Pancreas (tissue), 10 donors: ENCODE data around the gene FAM81B. TPM values are rescaled to one million over a fixed set of nuclear protein-coding genes. Genes with fewer than 3 reads are reported as not detected.
"Not testable (repeated sequence)": the region's sequence is repeated elsewhere in the genome, so short reads cannot be mapped to it uniquely, and the experiment has no call there.

Source experiments
- ATAC-seq, 4 donors: fragments of 200-7000 bp; cut with Tn5 transposase; one replicate each; pipeline versions ENCODE4 v1.8.0 to v1.9.1; 2020; ENCODE audit warnings: mild to moderate bottlenecking in 4 of 4, moderate library complexity in 4 of 4
- DNase-seq, 6 donors: peaks; one replicate each; pipeline ENCODE4 v3.0.0-alpha.2; 2020
- FAIRE-seq: peaks from 2 replicates; lab custom pipeline; 2012; peaks lifted over from hg19 to GRCh38; lab: Jason Lieb, UNC
- H3K27ac ChIP-seq, 4 donors: fragments of 200-600 bp; sonication (generic); 1 replicate in 3 of 4; 2 replicates in 1 of 4; pipeline versions ENCODE4 v1.5.0 to v1.8.0; 2020
- H3K27me3 ChIP-seq, 4 donors: fragments of 200-600 bp; one replicate each; pipeline ENCODE4 v1.8.0; 2021
- H3K36me3 ChIP-seq, 3 donors: fragments of 200-600 bp; sonication (generic) in 1 of 3; one replicate each; pipeline versions ENCODE4 v1.5.0 to v1.8.0; 2020 to 2021
- H3K4me1 ChIP-seq, 3 donors: fragments of 200-600 bp; one replicate each; pipeline ENCODE4 v1.8.0; 2021
- H3K4me3 ChIP-seq, 4 donors: fragments of 200-600 bp; sonication (generic) in 2 of 4; one replicate each; pipeline versions ENCODE4 v1.5.0 to v1.8.0; 2020 to 2021
- H3K9me3 ChIP-seq, 4 donors: fragments of 200-600 bp; one replicate each; pipeline ENCODE4 v1.8.0; 2021
- CTCF ChIP-seq, 4 donors: fragments of 200-600 bp; sonication (generic) in 3 of 4; IDR thresholded peaks; one replicate each; pipeline versions ENCODE4 v1.5.0 to v1.8.0; 2021; ENCODE audit warnings: antibody characterized with exemption in 4 of 4
- WGBS, 2 donors: extraction: QIAGEN DNeasy Blood & Tissue Kit; methylation state at CpG; one replicate each; pipeline ENCODE4 v1.1.7; 2013; 5-methylcytosine and 5-hydroxymethylcytosine counted together
- intact Hi-C, 3 donors: fragments of 100-400 bp; cut with DNase I; formaldehyde crosslinking; loops; one replicate each; pipeline versions ENCODE4 v1.11.1 to v1.14.2; 2022
- polyA plus RNA-seq, 2 donors: library from polyadenylated mRNA; stranded (reverse); fragments of 200-250 nt; gene quantifications; one replicate each; pipeline ENCODE4 v1.2.3, GENCODE V29; 2013
- total RNA-seq, 6 donors: library from RNA; stranded (reverse); fragmentation: NEBNext Ultra II Directional in 4 of 6; extraction: Animal tissue kit (Norgen Biotek cat#: 25700) in 4 of 6; gene quantifications; one replicate each; pipeline versions ENCODE4 v1.2.1 to v1.2.4, GENCODE V29; 2021 to 2023
- donor health status: healthy with polysubstance abuse.
- donor health status: DM: no; HTN: no; CAD: no; lungs with moderate emphysema.
- donor health status: DM: no; HTN: no; CAD: no.
- donor health status: control.
- donor health status: control.
- donor health status: Bipolar disorder and iron deficiency.
- donor health status: DM: yes; HTN: yes; CAD: no.
- donor health status: DM: no; HTN: no; CAD: no.
- donor health status: DM: no; HTN: no; CAD: no.
- donor health status: DM: yes; HTN: yes; CAD: no.

Gene FAM81B
- total RNA-seq, result under 1 TPM; 0.28 to 0.93 (median 0.48) TPM
- polyA plus RNA-seq, result under 1 TPM; 0.27 to 0.61 TPM

GRCh38 chr5:95390812-95391492, at the start of gene FAM81B:
Gene FAM81B, plus strand, starts transcription at chr5:95391366. Its CDS starts 24 bp downstream, at chr5:95391390.
- no peaks in the 10 kb centered on the region for H3K4me1 ChIP-seq
- ATAC-seq (no peak), DNase-seq (no peak), FAIRE-seq (no peak)
- H3K27me3 ChIP-seq, result no peaks in the 10 kb centered on the region
- no peaks in the 10 kb centered on the region for H3K9me3 ChIP-seq
- H3K4me3 ChIP-seq, result no peak within 1 kb of the TSS
- no peak for TF ChIP-seq CTCF (IDR thresholded peaks at IDR 0.05)
- H3K36me3 ChIP-seq, result no peaks in the 10 kb centered on the region
- intact Hi-C loops, result no loop called here
- H3K27ac ChIP-seq, result no peak within 1 kb of the TSS
- 71 to 77% methylated on average over 2 of the region's 2 CpGs for WGBS, 2 donors

- H3K36me3 ChIP-seq, H3K27ac ChIP-seq, FAIRE-seq, H3K27me3 ChIP-seq, H3K9me3 ChIP-seq, ATAC-seq, H3K4me1 ChIP-seq, DNase-seq, H3K4me3 ChIP-seq, intact Hi-C loops: not testable (repeated sequence)
- 52 to 85% methylated on average over 2 of the region's 2 CpGs for WGBS, 2 donors
Measured at GRCh38 chr5:95341444-95341843, 49.7 kb upstream of the FAM81B start.

GRCh38 chr5:95347506-95348120, 43.6 kb upstream of the FAM81B start:
- Histone ChIP-seq H3K36me3 (no peaks in the 10 kb centered on the region), H3K27me3 (no peaks in the 10 kb centered on the region), H3K4me3 (no peak overlapping the region), H3K4me1 (no peaks in the 10 kb centered on the region), H3K9me3 (no peaks in the 10 kb centered on the region), H3K27ac (no peak overlapping the region)
- ATAC-seq, result no peak
- DNase-seq, result no peak
- intact Hi-C loops, result no loop called here
- no peak for TF ChIP-seq CTCF (IDR thresholded peaks at IDR 0.05)
- no peak for FAIRE-seq
- 28 to 37% methylated on average over 4 of the region's 4 CpGs for WGBS, 2 donors

GRCh38 chr5:95350631-95351030, 40.5 kb upstream of the FAM81B start:
- Histone ChIP-seq H3K4me1 (no peaks in the 10 kb centered on the region), H3K4me3 (no peak overlapping the region), H3K27me3 (no peaks in the 10 kb centered on the region), H3K27ac (no peak overlapping the region), H3K9me3 (no peaks in the 10 kb centered on the region), H3K36me3 (no peaks in the 10 kb centered on the region)
- no peak for DNase-seq
- 46 to 53% methylated on average over 1 of the region's 1 CpG for WGBS, 2 donors
- intact Hi-C loops, result no loop called here
- TF ChIP-seq CTCF (IDR thresholded peaks at IDR 0.05), result no peak
- no peak for ATAC-seq
- no peak for FAIRE-seq

GRCh38 chr5:95352691-95353090, 38.5 kb upstream of the FAM81B start:
- no peak overlapping the region for H3K27ac ChIP-seq
- H3K36me3 ChIP-seq, result no peaks in the 10 kb centered on the region
- H3K4me1 ChIP-seq, result no peaks in the 10 kb centered on the region
- H3K27me3 ChIP-seq, result no peaks in the 10 kb centered on the region
- FAIRE-seq, result no peak
- ATAC-seq, result no peak
- DNase-seq, result no peak
- no peak overlapping the region for H3K4me3 ChIP-seq
- intact Hi-C loops, result no loop called here
- H3K9me3 ChIP-seq, result no peaks in the 10 kb centered on the region
- no peak for TF ChIP-seq CTCF (IDR thresholded peaks at IDR 0.05)
- 46 to 53% methylated on average over 3 of the region's 3 CpGs for WGBS, 2 donors
